Neuronal stem cell (in vitro differentiated cells): Measurements from ENCODE around the gene CAMK2N1.

Source experiments
- DNase-seq: peaks from one replicate; pipeline ENCODE4 v3.0.0-alpha.2; 2013; ENCODE audit warnings: low spot score
- H2AFZ ChIP-seq: one replicate; pipeline ENCODE4 v1.6.1; 2013; ENCODE audit warnings: mild to moderate bottlenecking, low read length, inconsistent platforms
- H2AK5ac ChIP-seq: 2 replicates; pipeline ENCODE4 v1.6.1; 2013; ENCODE audit warnings: low read depth, mild to moderate bottlenecking, inconsistent platforms, low read length, moderate library complexity, mixed read lengths
- H2BK120ac ChIP-seq: 2 replicates; pipeline ENCODE4 v1.6.1; 2013; ENCODE audit warnings: low read depth, mild to moderate bottlenecking, inconsistent platforms, low read length, moderate library complexity, mixed read lengths
- H2BK12ac ChIP-seq: one replicate; pipeline ENCODE4 v1.6.1; 2013; ENCODE audit warnings: low read length, inconsistent platforms
- H2BK15ac ChIP-seq: 2 replicates; pipeline ENCODE4 v1.6.1; 2013; ENCODE audit warnings: mild to moderate bottlenecking, low read length, inconsistent platforms, mixed read lengths
- H2BK5ac ChIP-seq: one replicate; pipeline ENCODE4 v1.6.1; 2013; ENCODE audit warnings: inconsistent platforms, mild to moderate bottlenecking, low read length, moderate library complexity
- H3K14ac ChIP-seq: one replicate; pipeline ENCODE4 v1.6.1; 2013; ENCODE audit warnings: low read length, inconsistent platforms
- H3K18ac ChIP-seq: 2 replicates; pipeline ENCODE4 v1.6.1; 2013; ENCODE audit warnings: low read length, inconsistent platforms
- H3K23ac ChIP-seq: 2 replicates; pipeline ENCODE4 v1.6.1; 2013; ENCODE audit warnings: low read depth, mild to moderate bottlenecking, mixed read lengths, low read length, inconsistent platforms; ENCODE audit not compliant: poor library complexity
- H3K27ac ChIP-seq: replicated peaks from 3 replicates; pipeline ENCODE4 v1.5.1; 2013; ENCODE audit warnings: low read length, inconsistent platforms
- H3K27me3 ChIP-seq, 3 experiments: 2 replicates each; pipeline ENCODE4 v1.6.1; 2013; ENCODE audit warnings: low read length in 3 of 3, mild to moderate bottlenecking in 2 of 3, inconsistent platforms in 1 of 3, low read depth in 1 of 3, mixed read lengths in 1 of 3, moderate library complexity in 1 of 3; ENCODE audit not compliant: control insufficient read depth in 3 of 3, insufficient read depth in 3 of 3
- H3K36me3 ChIP-seq, 2 donors: replicated peaks in 1 of 2; 2 replicates each; pipeline ENCODE4 v1.6.1; 2013; ENCODE audit warnings: low read length in 2 of 2; ENCODE audit not compliant: control insufficient read depth in 2 of 2, insufficient read depth in 2 of 2
- H3K4ac ChIP-seq: 2 replicates; pipeline ENCODE4 v1.6.1; 2013; ENCODE audit warnings: inconsistent platforms, mild to moderate bottlenecking, low read length, moderate library complexity
- H3K4me1 ChIP-seq, 2 donors: 1 replicate in 1 of 2; 2 replicates in 1 of 2; pipeline ENCODE4 v1.6.1; 2013; ENCODE audit warnings: low read length in 2 of 2, low read depth in 1 of 2; ENCODE audit not compliant: control insufficient read depth in 2 of 2, insufficient read depth in 1 of 2
- H3K4me2 ChIP-seq: one replicate; pipeline ENCODE4 v1.6.1; 2013; ENCODE audit warnings: mild to moderate bottlenecking, low read length, inconsistent platforms; ENCODE audit not compliant: insufficient read depth, poor library complexity, severe bottlenecking
- H3K4me3 ChIP-seq, 2 donors: 2 replicates each; pipeline ENCODE4 v1.5.1; 2013; ENCODE audit warnings: low read length in 2 of 2, mild to moderate bottlenecking in 2 of 2, inconsistent platforms in 1 of 2, moderate library complexity in 1 of 2
- H3K79me1 ChIP-seq: one replicate; pipeline ENCODE4 v1.6.1; 2013; ENCODE audit warnings: low read depth, mild to moderate bottlenecking, inconsistent platforms, low read length, moderate library complexity
- H3K9ac ChIP-seq: one replicate; pipeline ENCODE4 v1.6.1; 2013; ENCODE audit warnings: mild to moderate bottlenecking, low read depth, low read length, inconsistent platforms; ENCODE audit not compliant: poor library complexity
- H3K9me3 ChIP-seq, 2 donors: replicated peaks in 1 of 2; 2 replicates each; pipeline versions ENCODE3 to v1.6.1; 2013; ENCODE audit warnings: low read length in 2 of 2, mild to moderate bottlenecking in 2 of 2, inconsistent platforms in 1 of 2, low read depth in 1 of 2, mixed read lengths in 1 of 2, moderate library complexity in 1 of 2; ENCODE audit not compliant: control insufficient read depth in 2 of 2, insufficient read depth in 1 of 2
- H4K8ac ChIP-seq: one replicate; pipeline ENCODE4 v1.6.1; 2013; ENCODE audit warnings: low read depth, mild to moderate bottlenecking, inconsistent platforms, low read length, moderate library complexity
- H4K91ac ChIP-seq: one replicate; pipeline ENCODE4 v1.6.1; 2013; ENCODE audit warnings: low read length, low read depth, mild to moderate bottlenecking, inconsistent platforms; ENCODE audit not compliant: poor library complexity
- WGBS, 2 donors: extraction: QIAGEN DNeasy Blood & Tissue Kit; methylation state at CpG; one replicate each; pipeline ENCODE4 v1.1.7; 2013; ENCODE audit warnings: missing lambda C conversion rate in 2 of 2, mixed read lengths in 1 of 2; ENCODE audit not compliant: insufficient read length in 2 of 2, insufficient replicate concordance in 1 of 2; ENCODE audit errors: extremely low coverage in 2 of 2; 5-methylcytosine and 5-hydroxymethylcytosine counted together

Gene CAMK2N1

GRCh38 chr1:20500716-20501115, 14.7 kb upstream of the CAMK2N1 start:
- DNase-seq = no peak
- Histone ChIP-seq H2BK15ac (no peak overlapping the region), H3K4me3 (no peak overlapping the region), H3K18ac (no peak overlapping the region), H2AK5ac (no peak overlapping the region), H3K9ac (no peak overlapping the region), H3K4me2 (no peak overlapping the region), H2AFZ (no peak overlapping the region), H4K91ac (no peak overlapping the region), H3K36me3 (peaks cover 28 to 61% of the 10 kb centered on the region in 2 donors), H4K8ac (no peak overlapping the region), H2BK120ac (no peak overlapping the region), H3K27ac (no peak overlapping the region), H3K27me3 (no peaks in the 10 kb centered on the region), H2BK12ac (no peak overlapping the region), H3K79me1 (no peaks in the 10 kb centered on the region), H3K4ac (no peak overlapping the region), H2BK5ac (no peak overlapping the region), H3K23ac (no peak overlapping the region), H3K9me3 (no peaks in the 10 kb centered on the region), H3K4me1 (no peaks in the 10 kb centered on the region), H3K14ac (no peak overlapping the region)
- no CpG with 5 or more reads among the region's 17 CpGs for WGBS, 2 donors

DNA sequence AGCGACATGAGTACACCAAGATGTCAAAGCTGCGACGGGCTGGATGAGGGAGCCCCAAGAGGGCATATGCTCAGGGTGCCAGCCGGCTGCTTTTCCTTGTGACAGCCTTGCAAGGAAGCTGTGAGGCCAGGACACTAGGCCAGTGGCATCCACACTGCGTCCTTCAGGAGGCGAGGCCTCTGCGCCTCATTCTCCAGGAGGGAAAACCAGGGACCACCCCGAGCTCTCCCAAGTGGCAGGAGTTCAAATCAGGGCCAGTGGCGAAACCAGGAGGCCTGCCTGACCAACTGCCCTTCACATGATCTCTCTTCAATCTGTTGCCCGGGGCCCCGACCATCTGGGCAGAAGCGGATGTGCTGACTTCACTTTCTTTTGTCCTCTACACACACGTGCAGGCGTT, 13.7 kb upstream of the CAMK2N1 start:
- H2BK5ac ChIP-seq = no peak overlapping the region
- no peak overlapping the region for H3K27ac ChIP-seq
- H4K8ac ChIP-seq = no peak overlapping the region
- peaks cover 28 to 58% of the 10 kb centered on the region in 2 donors for H3K36me3 ChIP-seq
- H3K4me1 ChIP-seq = no peaks in the 10 kb centered on the region
- no peak overlapping the region for H3K4me3 ChIP-seq
- H3K79me1 ChIP-seq = no peaks in the 10 kb centered on the region
- no peak overlapping the region for H3K4me2 ChIP-seq
- no peak for DNase-seq
- no peak overlapping the region for H3K14ac ChIP-seq
- no peak overlapping the region for H4K91ac ChIP-seq
- no peak overlapping the region for H3K18ac ChIP-seq
- no peaks in the 10 kb centered on the region for H3K27me3 ChIP-seq
- no peaks in the 10 kb centered on the region for H3K9me3 ChIP-seq
- H3K9ac ChIP-seq = no peak overlapping the region
- no peak overlapping the region for H3K4ac ChIP-seq
- H2AK5ac ChIP-seq = no peak overlapping the region
- no peak overlapping the region for H2BK12ac ChIP-seq
- H3K23ac ChIP-seq = no peak overlapping the region
- H2BK15ac ChIP-seq = no peak overlapping the region
- H2AFZ ChIP-seq = no peak overlapping the region
- no CpG with 5 or more reads among the region's 14 CpGs for WGBS, 2 donors
- no peak overlapping the region for H2BK120ac ChIP-seq

DNA sequence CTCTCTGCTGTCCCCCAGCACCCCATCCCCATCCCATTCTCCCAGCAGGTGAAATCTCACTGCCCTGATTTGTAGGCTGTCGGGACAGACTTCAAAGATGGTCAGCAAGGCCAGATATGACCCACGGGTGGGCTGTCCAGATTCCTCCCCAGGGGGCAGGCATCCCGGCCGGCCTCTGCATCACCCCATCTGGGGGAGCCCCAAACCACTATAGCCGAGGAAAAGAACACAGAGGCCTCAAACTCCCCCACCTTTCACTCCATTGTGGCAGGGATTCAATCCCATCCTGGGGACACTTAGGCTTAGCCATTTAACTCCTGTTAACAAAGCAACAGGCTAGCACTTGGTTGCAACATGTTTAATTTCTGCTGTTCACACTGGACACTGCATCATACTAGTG, 13.1 kb upstream of the CAMK2N1 start:
- Histone ChIP-seq H3K18ac (no peak overlapping the region), H3K4ac (no peak overlapping the region), H2AFZ (no peak overlapping the region), H3K36me3 (peaks cover 28 to 52% of the 10 kb centered on the region in 2 donors), H4K8ac (no peak overlapping the region), H3K14ac (no peak overlapping the region), H2BK15ac (no peak overlapping the region), H2BK120ac (no peak overlapping the region), H3K4me2 (no peak overlapping the region), H2AK5ac (no peak overlapping the region), H3K23ac (no peak overlapping the region), H3K4me1 (peaks cover under 1% of the 10 kb centered on the region in 2 donors), H3K9ac (no peak overlapping the region), H3K27me3 (no peaks in the 10 kb centered on the region), H2BK5ac (no peak overlapping the region), H3K9me3 (no peaks in the 10 kb centered on the region), H2BK12ac (no peak overlapping the region), H3K79me1 (no peaks in the 10 kb centered on the region), H3K4me3 (no peak overlapping the region), H4K91ac (no peak overlapping the region), H3K27ac (no peak overlapping the region)
- DNase-seq = no peak
- no CpG with 5 or more reads among the region's 5 CpGs for WGBS, 2 donors

GRCh38 chr1:20498116-20498515, 12.1 kb upstream of the CAMK2N1 start:
- no peaks in the 10 kb centered on the region for H3K9me3 ChIP-seq
- no peak overlapping the region for H3K18ac ChIP-seq
- no peak overlapping the region for H3K4me3 ChIP-seq
- H3K79me1 ChIP-seq = no peaks in the 10 kb centered on the region
- no peak overlapping the region for H2AFZ ChIP-seq
- no peak overlapping the region for H3K4ac ChIP-seq
- H3K9ac ChIP-seq = no peak overlapping the region
- H3K4me1 ChIP-seq = peaks cover 2 to 5% of the 10 kb centered on the region in 2 donors
- no peak overlapping the region for H2BK15ac ChIP-seq
- no CpG with 5 or more reads among the region's 7 CpGs for WGBS, 2 donors
- no peak overlapping the region for H3K27ac ChIP-seq
- no peak overlapping the region for H3K4me2 ChIP-seq
- no peak for DNase-seq
- no peak overlapping the region for H2BK5ac ChIP-seq
- H3K27me3 ChIP-seq = peaks cover 0 to under 1% (median 0%) of the 10 kb centered on the region in 3 experiments
- H4K91ac ChIP-seq = no peak overlapping the region
- H3K36me3 ChIP-seq = peaks cover 28 to 47% of the 10 kb centered on the region in 2 donors
- no peak overlapping the region for H3K14ac ChIP-seq
- H3K23ac ChIP-seq = no peak overlapping the region
- no peak overlapping the region for H2BK120ac ChIP-seq
- H2BK12ac ChIP-seq = no peak overlapping the region
- no peak overlapping the region for H4K8ac ChIP-seq
- no peak overlapping the region for H2AK5ac ChIP-seq
